IPS-20b (cell line): ENCODE results near the gene CERS2.

Experiments used
- H3K27ac ChIP-seq: one replicate; pipeline ENCODE4 v1.5.1; 2013; ENCODE audit warnings: low read length
- H3K27me3 ChIP-seq: 2 replicates; pipeline ENCODE4 v1.6.1; 2013; ENCODE audit warnings: mild to moderate bottlenecking, low read length, inconsistent platforms; ENCODE audit not compliant: insufficient read depth
- H3K36me3 ChIP-seq: 2 replicates; pipeline ENCODE4 v1.6.1; 2013; ENCODE audit warnings: low read depth, mild to moderate bottlenecking, inconsistent platforms, low read length, moderate library complexity; ENCODE audit not compliant: insufficient read depth
- H3K4me1 ChIP-seq: 2 replicates; pipeline ENCODE4 v1.6.1; 2013; ENCODE audit warnings: mild to moderate bottlenecking, control low read depth, inconsistent platforms, low read length, moderate library complexity; ENCODE audit not compliant: insufficient read depth
- H3K4me3 ChIP-seq: 2 replicates; pipeline ENCODE4 v1.5.1; 2013; ENCODE audit warnings: mild to moderate bottlenecking, low read length, inconsistent platforms
- H3K9ac ChIP-seq: 2 replicates; pipeline ENCODE4 v1.6.1; 2013; ENCODE audit warnings: low read depth, mild to moderate bottlenecking, inconsistent platforms, low read length, moderate library complexity
- H3K9me3 ChIP-seq: 2 replicates; pipeline ENCODE4 v1.6.1; 2013; ENCODE audit warnings: mild to moderate bottlenecking, low read depth, low read length, inconsistent platforms; ENCODE audit not compliant: insufficient read depth

Gene CERS2, protein sequence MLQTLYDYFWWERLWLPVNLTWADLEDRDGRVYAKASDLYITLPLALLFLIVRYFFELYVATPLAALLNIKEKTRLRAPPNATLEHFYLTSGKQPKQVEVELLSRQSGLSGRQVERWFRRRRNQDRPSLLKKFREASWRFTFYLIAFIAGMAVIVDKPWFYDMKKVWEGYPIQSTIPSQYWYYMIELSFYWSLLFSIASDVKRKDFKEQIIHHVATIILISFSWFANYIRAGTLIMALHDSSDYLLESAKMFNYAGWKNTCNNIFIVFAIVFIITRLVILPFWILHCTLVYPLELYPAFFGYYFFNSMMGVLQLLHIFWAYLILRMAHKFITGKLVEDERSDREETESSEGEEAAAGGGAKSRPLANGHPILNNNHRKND

GRCh38 chr1:150974580-150975478, at the start of gene CERS2:
Gene CERS2 (minus strand): TSS chr1:150974835. CDS start chr1:150969090, 5,745 bp downstream.
- H3K27me3 ChIP-seq, result no peaks in the 10 kb centered on the region; the same call in 1 of the 2 replicates
- no peaks in the 10 kb centered on the region for H3K9me3 ChIP-seq
- H3K4me1 ChIP-seq, result peaks cover 46% of the 10 kb centered on the region
- H3K9ac ChIP-seq, result peak within 1 kb of the TSS; percentile 94
- H3K4me3 ChIP-seq, result peak within 1 kb of the TSS; percentile 97
- H3K27ac ChIP-seq, result no peak within 1 kb of the TSS
- no peaks in the 10 kb centered on the region for H3K36me3 ChIP-seq

DNA sequence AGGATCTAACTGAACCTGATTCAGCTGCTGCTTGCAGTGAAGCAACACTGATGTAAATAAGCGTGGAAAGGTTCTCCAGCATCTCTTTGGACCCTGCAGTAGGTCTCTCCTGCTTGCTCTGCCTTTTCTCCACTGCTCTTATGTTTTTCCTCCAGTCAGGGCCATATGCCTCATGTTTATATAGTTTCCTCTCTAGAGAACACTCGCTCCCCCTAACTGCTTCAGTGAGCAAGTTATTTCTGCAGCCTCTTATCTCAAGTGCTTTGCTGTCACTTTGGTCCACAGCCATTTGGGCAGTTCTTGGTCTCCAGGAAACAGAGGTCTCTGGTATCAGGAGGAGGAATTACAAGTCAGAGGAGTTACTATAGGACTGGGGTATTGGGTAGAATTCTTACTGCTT, 38.9 kb upstream of the CERS2 start:
- Histone ChIP-seq H3K27ac (no peak overlapping the region), H3K9me3 (no peaks in the 10 kb centered on the region), H3K27me3 (no peaks in the 10 kb centered on the region), H3K4me3 (no peak overlapping the region), H3K4me1 (peaks cover 5% of the 10 kb centered on the region; the same call in 1 of the 2 replicates), H3K9ac (no peak overlapping the region), H3K36me3 (peaks cover 13% of the 10 kb centered on the region)

- Histone ChIP-seq H3K36me3 (peaks cover 7% of the 10 kb centered on the region; the same call in 1 of the 2 replicates), H3K9me3 (no peaks in the 10 kb centered on the region), H3K27me3 (no peaks in the 10 kb centered on the region), H3K9ac (no peak overlapping the region), H3K4me1 (peaks cover 7% of the 10 kb centered on the region; the same call in 1 of the 2 replicates), H3K27ac (no peak overlapping the region), H3K4me3 (no peak overlapping the region)
Measured at GRCh38 chr1:151012684-151013471, 38.2 kb upstream of the CERS2 start.

GRCh38 chr1:151011154-151011850, 36.7 kb upstream of the CERS2 start:
- no peaks in the 10 kb centered on the region for H3K27me3 ChIP-seq
- peaks cover 12% of the 10 kb centered on the region; the same call in 1 of the 2 replicates for H3K4me1 ChIP-seq
- no peak overlapping the region for H3K4me3 ChIP-seq
- no peaks in the 10 kb centered on the region for H3K9me3 ChIP-seq
- 0 out of 2 replicates have a peak, but pooled peaks cover 4% of the 10 kb centered on the region for H3K36me3 ChIP-seq
- no peak overlapping the region for H3K27ac ChIP-seq
- H3K9ac ChIP-seq, result no peak overlapping the region

DNA sequence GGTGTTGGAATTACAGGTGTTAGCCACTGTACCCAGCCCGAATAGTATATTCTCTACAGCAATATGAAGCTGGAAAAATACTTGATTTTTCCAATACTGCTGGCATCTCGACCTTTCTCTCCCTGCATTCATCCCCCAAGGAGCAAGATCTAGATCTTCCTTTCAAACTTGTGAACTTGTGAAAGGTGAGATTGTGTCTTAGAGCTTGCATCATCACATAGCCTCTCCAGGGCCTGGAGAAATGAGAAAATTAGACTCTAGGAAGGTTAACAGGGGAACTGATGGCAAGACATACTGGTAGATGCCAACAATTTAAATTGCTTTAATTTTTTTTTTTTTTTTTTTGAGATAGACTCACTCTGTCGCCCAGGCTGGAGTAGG, 35.7 kb upstream of the CERS2 start:
- Histone ChIP-seq H3K9me3 (no peaks in the 10 kb centered on the region), H3K4me3 (no peak overlapping the region), H3K27me3 (no peaks in the 10 kb centered on the region), H3K27ac (no peak overlapping the region), H3K9ac (no peak overlapping the region), H3K4me1 (peaks cover 20% of the 10 kb centered on the region), H3K36me3 (0 out of 2 replicates have a peak, but pooled peaks cover 4% of the 10 kb centered on the region)

DNA sequence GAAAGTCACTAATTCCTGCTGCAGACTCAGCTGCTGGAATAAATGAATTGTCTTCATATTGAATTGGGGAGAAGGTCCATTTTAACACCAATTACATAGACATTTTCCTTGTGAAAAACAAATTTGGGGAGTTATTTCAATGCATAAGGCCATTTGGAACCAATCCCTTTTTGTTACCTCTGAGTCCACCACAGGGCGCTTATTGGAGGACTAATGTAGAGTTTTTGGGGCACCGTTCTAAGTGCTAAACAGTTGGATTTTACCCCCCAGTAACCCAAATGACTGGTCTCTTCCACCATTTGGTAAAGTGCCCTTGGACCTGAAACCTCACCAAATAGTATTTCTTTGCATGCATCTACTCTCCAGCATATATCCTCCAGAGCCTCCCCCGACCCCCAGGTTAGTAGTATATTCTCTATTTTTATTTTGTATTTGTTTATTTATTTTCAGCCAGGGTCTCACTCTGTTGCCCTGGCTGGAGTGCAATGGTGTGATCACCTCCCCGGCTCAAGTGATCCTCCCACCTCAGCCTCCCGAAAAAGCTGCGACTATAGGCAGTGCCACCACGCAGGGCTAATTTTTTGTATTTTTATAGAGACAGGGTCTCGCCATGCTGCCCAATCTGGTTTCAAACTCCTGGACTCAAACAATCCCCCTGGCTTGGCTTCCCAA, 35.2 kb upstream of the CERS2 start:
- Histone ChIP-seq H3K4me3 (peak overlapping the region; percentile 92; the same call in 1 of the 2 replicates), H3K27ac (no peak overlapping the region), H3K9ac (peak overlapping the region; percentile 88; the same call in 1 of the 2 replicates), H3K9me3 (no peaks in the 10 kb centered on the region), H3K27me3 (no peaks in the 10 kb centered on the region), H3K4me1 (peaks cover 20% of the 10 kb centered on the region), H3K36me3 (0 out of 2 replicates have a peak, but pooled peaks cover 4% of the 10 kb centered on the region)

DNA sequence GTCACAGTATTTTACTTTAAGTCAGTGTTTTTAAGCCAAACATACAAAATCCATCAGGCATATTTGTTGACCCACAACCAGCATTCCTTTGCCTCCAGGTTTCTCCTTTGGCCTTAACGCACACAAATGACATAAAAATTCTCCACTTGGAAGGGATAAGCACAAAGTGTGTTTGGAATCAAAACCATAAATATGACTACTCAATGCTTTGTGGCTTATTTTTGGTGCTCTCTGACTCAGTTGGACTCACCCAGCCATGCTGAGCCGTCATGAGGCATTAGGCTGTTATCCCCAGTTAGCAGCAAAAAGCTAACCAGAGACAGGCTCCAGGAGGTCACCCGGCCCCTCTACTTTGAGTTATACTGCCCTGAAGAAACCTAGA, 34.6 kb upstream of the CERS2 start:
- 0 out of 2 replicates have a peak, but pooled peaks cover 4% of the 10 kb centered on the region for H3K36me3 ChIP-seq
- peak overlapping the region; percentile 92 for H3K4me3 ChIP-seq
- no peaks in the 10 kb centered on the region for H3K27me3 ChIP-seq
- no peaks in the 10 kb centered on the region for H3K9me3 ChIP-seq
- peak overlapping the region; percentile 88 for H3K9ac ChIP-seq
- peaks cover 20% of the 10 kb centered on the region for H3K4me1 ChIP-seq
- no peak overlapping the region for H3K27ac ChIP-seq

GRCh38 chr1:151008244-151009205, 33.9 kb upstream of the CERS2 start, which contains the start of gene PRUNE1:
Gene PRUNE1 (plus strand): TSS chr1:151008449. CDS start chr1:151008633, 184 bp downstream.
- peak within 1 kb of the TSS; percentile 92 for H3K4me3 ChIP-seq
- H3K4me1 ChIP-seq, result peaks cover 20% of the 10 kb centered on the region
- no peaks in the 10 kb centered on the region for H3K27me3 ChIP-seq
- H3K36me3 ChIP-seq, result 0 out of 2 replicates have a peak, but pooled peaks cover 4% of the 10 kb centered on the region
- H3K27ac ChIP-seq, result no peak within 1 kb of the TSS
- no peaks in the 10 kb centered on the region for H3K9me3 ChIP-seq
- peak within 1 kb of the TSS; percentile 88 for H3K9ac ChIP-seq

DNA sequence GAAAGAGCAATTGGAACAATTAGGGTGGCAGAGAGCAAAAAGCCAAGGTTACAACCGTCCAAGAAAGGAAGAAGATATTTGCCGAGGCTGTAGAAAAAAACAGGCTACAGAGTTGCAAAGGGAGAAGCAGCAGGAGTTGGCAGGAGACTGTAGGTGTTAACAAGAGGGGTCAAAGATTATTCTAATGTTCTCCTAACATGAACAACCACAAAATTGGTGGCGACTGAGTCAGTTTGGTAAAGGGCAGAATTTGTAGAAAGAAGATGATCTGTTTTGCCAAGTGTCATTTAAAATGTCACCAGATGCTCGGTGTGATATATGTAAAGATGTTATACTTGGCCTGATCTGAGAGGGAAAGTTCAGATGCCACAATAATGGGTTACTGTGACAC, 33.2 kb upstream of the CERS2 start:
- no peaks in the 10 kb centered on the region for H3K36me3 ChIP-seq
- peak overlapping the region; percentile 35; the same call in 1 of the 2 replicates for H3K9ac ChIP-seq
- peak overlapping the region; percentile 92 for H3K4me3 ChIP-seq
- H3K27me3 ChIP-seq, result no peaks in the 10 kb centered on the region
- no peak overlapping the region for H3K27ac ChIP-seq
- H3K4me1 ChIP-seq, result peaks cover 20% of the 10 kb centered on the region
- no peaks in the 10 kb centered on the region for H3K9me3 ChIP-seq
